ENCODE data around the gene ART3. TPM values are rescaled to one million over a fixed set of nuclear protein-coding genes. Genes with fewer than 3 reads are reported as not detected.

Gene ART3
- total RNA-seq, 1 donor from 2014 or later: not detected

- Histone ChIP-seq H3K4me3 (ENCODE audit: low read depth, low read length) (no peak overlapping the region), H3K36me3 (ENCODE audit: control insufficient read depth, insufficient read depth, low read length) (peaks cover 2% of the 10 kb centered on the region), H3K27me3 (ENCODE audit: control insufficient read depth, insufficient read depth, low read length) (no peaks in the 10 kb centered on the region)
- no peak for TF ChIP-seq CTCF (IDR thresholded peaks at IDR 0.05; ENCODE audit: insufficient read depth, low read length, poor library complexity, severe bottlenecking)
- no peak for DNase-seq (ENCODE audit: low read depth)
Measured at GRCh38 chr4:76155979-76156378, 81.5 kb downstream of the ART3 start.

GRCh38 chr4:76156635-76157034 lies 82.1 kb downstream of the ART3 start:
- Histone ChIP-seq H3K36me3 (ENCODE audit: control insufficient read depth, insufficient read depth, low read length) (peaks cover 2% of the 10 kb centered on the region), H3K4me3 (ENCODE audit: low read depth, low read length) (no peak overlapping the region), H3K27me3 (ENCODE audit: control insufficient read depth, insufficient read depth, low read length) (no peaks in the 10 kb centered on the region)
- DNase-seq (ENCODE audit: low read depth): no peak
- TF ChIP-seq CTCF (IDR thresholded peaks at IDR 0.05; ENCODE audit: insufficient read depth, low read length, poor library complexity, severe bottlenecking): no peak

GRCh38 chr4:76160355-76160754 lies 85.8 kb downstream of the ART3 start:
- Histone ChIP-seq H3K27me3 (ENCODE audit: control insufficient read depth, insufficient read depth, low read length) (no peaks in the 10 kb centered on the region), H3K36me3 (ENCODE audit: control insufficient read depth, insufficient read depth, low read length) (peaks cover 2% of the 10 kb centered on the region), H3K4me3 (ENCODE audit: low read depth, low read length) (no peak overlapping the region)
- TF ChIP-seq CTCF (IDR thresholded peaks at IDR 0.05; ENCODE audit: insufficient read depth, low read length, poor library complexity, severe bottlenecking): no peak
- DNase-seq (ENCODE audit: low read depth): no peak

Other genes with a start within 250 kb of the ART3 start
- not detected in 2 replicates for gene PPEF2, start 172.3 kb upstream of the ART3 start, total RNA-seq
- gene NAAA, start 133.7 kb upstream of the ART3 start, total RNA-seq: 13.2 and 16.8 TPM in 2 replicates
- 63.3 and 70.1 TPM in 2 replicates for gene SDAD1, start 83.8 kb upstream of the ART3 start, total RNA-seq
- not detected in 2 replicates for gene CXCL9, start 67.2 kb upstream of the ART3 start, total RNA-seq
- 0.34 TPM in 1 of 2 replicates, not detected in the other for gene CXCL10, start 51.2 kb upstream of the ART3 start, total RNA-seq
- 0.07 TPM in 1 of 2 replicates, not detected in the other for gene CXCL11, start 38.6 kb upstream of the ART3 start, total RNA-seq
- 33.0 and 36.0 TPM in 2 replicates for gene NUP54, start 73.7 kb downstream of the ART3 start, total RNA-seq
- gene SCARB2, start 139.1 kb downstream of the ART3 start, total RNA-seq: 141 and 154 TPM in 2 replicates
- gene FAM47E, start 177.0 kb downstream of the ART3 start, total RNA-seq: 2.3 and 3.1 TPM in 2 replicates
- gene STBD1, start 232.0 kb downstream of the ART3 start, total RNA-seq: 6.1 and 7.4 TPM in 2 replicates

Measured in kidney epithelial cell (primary cell).